ENCODE measurements around the gene OR52I2.

The OR52I2 gene

DNA sequence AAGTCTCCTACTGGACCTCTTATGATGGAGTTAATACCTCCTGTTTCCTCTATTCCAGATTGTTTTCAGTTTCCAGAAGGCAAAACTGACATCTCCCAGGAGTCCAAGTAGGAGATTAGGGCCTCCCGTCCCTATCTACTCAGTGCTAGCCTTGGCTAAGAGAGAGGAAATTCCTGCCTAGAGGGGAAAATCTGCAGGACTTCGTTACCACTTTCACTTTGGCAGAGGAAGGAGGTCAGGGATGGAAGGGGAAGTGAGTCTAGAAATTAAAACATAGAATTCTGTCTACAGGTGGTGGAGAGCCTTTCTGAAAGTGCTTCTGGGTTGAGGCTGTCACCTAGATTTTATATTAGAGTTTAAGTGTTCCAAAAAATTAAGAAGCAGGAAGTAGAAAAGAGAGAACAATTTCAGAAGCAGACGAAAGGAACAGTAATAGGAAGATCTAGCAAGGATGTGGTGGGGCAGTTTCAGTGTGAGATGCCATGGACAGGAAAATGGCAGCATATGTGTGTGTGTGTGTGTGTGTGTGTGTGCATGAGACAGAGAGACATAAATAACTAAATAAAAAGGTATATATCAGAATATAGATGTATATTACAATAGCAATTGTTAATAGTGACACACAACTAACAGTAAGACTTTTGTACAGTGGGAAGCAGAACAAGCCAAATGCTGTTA, 28.9 kb downstream of the OR52I2 start:
- DNase-seq: peak; percentile 0

DNA sequence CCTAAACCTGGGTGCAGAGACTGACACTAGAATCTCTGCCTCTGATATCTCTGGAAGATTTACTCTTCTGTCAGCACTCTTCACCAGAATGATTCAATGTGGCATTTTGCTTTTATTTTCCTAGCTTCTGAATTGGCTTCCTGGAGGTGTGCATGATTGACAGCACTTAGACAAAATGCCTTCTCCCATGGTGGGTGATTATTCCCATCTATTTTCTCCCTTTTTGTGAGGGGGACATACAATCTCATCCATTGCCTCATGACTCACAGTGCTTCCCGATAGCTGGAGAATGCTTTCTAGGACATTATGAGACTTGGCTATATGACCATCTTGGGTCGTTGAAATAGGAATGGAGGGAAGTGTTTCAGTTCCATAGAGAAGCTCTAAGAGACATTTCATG, 30.4 kb downstream of the OR52I2 start:
- DNase-seq: no peak

DNA sequence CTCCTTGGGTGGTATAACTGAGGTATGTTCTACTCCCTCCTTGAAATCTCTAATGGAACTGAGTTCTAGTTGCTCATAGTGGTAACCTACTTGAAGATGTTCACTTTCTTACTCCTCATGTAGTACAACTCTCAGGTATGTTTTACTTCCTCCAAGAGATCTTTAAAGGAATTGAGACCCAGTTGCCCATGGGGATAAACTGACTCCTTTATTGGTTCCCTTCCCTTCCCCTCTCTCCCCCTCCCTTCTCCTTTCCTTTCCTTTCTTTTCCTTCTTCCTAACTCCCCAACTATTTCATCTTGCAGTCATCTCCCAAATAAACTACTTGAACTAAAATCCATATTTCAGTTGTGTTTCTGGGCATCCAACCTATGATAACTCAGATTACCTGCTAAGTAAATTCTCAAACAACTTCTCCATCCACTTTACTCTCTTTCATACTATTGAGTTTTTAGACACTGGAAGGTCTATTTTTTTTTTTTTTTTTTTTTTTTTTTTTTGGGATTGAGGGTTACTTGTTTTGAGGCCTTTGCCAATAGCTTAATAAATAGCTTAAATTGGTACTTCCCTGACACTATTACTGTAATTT, 34.4 kb downstream of the OR52I2 start:
- no peak for DNase-seq

DNA sequence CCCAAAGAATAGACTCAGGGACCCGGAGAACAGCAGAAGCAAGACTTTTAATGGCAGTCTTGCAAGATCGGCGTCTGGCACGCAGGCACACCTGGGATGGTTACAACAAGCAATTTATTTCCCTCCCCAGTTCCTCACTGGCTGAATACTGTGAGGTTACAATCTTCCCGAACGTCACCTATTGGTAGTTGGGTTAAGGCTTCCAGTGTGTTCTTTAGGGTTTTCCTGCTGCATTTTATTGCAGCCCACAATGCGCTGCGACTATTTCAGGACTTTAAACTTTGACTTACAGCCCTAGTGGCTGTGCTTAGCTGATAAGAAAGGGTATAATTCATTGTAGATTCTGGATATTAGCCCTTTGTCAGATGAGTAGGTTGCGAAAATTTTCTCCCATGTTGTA, 38.0 kb downstream of the OR52I2 start:
- no peak for DNase-seq

DNA sequence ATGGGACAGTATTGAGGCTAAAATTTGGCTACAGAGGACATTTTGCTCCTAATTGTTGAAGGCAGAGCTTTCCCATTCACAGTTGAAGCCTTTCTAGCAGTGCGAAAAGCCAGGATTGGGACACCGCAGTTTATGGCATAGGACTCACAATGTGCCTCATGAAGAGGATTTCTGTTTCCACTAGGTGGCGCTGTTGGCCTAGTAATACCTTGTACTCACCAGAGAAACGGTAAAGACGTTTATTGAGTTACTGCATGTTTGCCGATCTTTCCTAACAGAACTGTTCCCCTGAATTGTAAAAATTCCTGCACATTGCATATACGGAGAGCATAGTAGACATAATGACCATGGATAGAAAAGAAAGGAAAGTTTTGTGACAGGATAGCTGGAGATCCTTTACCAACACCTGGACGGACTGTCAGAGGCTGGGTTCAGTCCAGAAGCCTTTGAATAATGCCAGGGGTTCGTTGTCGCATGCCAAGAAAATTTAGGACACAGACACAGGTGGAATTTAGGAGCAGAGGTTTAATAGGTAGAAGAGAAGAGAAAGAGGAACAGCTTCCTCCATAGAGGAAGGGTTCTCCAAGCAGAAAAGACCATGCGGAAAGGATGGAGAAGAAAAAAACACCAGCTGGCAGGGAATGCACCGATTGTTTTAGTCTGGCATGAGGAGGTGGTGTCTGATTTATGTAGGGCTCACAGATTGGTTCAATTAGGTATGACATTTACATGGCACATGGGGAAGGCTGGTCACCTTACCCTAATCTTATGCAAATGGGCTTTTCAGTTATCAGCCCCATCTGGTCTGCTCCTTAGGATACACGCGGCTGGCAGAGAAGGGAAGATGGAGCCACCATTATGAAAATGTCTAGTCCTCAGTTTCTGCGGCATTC, 44.9 kb downstream of the OR52I2 start:
- peak; percentile 11 for DNase-seq

DNA sequence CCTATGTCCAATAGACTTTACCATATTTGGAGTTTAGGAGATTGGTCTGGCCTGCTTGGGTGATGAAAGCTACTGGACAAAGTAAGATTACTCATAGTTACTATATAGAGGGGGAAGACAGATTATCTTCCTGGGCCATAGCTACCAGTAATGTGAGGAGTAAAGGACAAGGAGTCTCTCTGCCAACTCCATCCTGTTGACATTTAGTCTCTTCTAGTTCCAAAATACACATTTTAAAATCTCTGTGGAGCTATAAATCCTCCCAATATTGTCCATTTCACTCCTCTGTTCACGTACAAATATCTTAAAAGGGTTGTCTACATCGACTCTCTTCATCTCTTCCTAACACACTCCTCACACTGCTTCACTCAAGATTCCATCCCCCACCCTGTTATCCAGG, 54.6 kb downstream of the OR52I2 start:
- no peak for DNase-seq

DNA sequence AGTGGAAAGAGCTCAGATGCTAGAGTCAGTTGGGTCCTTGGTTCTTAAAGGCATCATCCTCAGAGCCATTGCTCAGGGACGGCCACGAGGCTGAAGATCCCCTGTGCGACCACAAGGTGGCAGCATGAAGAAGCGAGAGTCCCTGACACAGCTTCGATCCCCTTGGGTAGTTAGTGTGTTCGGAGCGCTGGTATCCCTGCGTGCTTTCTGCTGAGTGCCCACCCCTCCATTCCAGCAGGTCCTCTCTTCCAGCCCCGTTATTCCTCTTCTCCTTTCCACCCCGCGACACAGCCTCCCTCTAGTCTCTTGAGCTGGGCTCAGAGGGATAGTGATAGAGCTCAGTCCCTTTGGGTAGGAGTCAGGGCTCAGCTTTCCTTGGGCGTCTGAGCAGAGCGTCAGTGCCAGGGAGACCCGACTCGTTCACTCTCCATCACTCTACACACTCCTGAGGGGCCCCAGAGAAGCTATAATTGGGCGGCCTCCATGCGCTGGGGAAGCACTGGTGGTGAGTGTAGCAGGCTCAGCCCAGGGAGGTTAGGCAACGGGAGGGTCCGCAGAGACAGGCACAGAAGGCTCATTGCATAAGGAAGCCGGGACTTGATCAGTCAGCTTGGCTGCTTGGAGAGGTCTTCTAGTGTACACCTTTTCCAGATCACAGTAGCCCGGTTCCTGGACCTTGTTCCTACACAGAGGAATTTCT, 55.6 kb downstream of the OR52I2 start, which contains the start of gene OR51D1:
TSS of gene OR51D1 (plus strand) at position 516 of the 700 bp plus-strand sequence. CDS start 2,314 bp downstream, outside the sequence.
- DNase-seq: peak; percentile 57

DNA sequence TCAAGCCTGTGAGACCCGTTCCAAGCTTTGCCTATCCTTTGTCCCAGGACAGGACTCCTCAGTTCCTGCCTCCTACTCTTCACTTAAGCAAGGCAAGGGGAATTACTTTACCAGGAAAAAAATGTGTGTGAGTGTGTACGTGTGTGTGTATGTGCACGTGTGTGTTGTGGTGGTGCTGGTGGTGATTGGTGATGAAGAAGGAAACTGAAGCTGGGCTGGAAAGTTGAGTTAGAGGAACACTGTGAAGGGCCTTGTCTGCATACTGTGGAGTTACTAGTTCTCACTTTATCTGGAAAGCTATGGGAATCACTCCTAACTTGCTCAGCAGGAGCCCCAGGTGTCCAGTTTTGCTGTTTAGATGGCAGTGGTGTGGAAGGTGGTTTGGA, 56.1 kb downstream of the OR52I2 start:
- no peak for DNase-seq

DNA sequence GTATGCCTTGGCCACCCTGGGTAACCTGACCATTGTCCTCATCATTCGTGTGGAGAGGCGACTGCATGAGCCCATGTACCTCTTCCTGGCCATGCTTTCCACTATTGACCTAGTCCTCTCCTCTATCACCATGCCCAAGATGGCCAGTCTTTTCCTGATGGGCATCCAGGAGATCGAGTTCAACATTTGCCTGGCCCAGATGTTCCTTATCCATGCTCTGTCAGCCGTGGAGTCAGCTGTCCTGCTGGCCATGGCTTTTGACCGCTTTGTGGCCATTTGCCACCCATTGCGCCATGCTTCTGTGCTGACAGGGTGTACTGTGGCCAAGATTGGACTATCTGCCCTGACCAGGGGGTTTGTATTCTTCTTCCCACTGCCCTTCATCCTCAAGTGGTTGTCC, 58.4 kb downstream of the OR52I2 start:
- DNase-seq: no peak

DNA sequence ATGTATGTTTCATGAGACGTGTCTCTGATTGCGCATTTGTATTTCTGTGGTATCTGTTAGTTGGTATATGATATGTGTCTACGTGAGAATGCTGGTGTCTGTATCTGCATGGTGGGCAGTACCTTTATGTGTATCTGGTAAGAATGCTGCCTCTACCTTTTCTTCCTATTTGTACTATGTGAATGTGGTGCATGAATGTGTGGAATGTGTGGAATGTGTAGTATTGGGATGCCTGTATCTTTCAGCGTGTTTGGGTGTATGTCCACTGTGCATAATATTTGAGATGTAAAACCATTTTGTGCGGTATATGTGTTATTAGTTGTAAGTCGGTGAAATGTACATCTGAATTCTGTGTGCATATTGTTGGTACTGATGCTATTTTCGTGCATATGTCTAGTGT, 60.0 kb downstream of the OR52I2 start:
- no peak for DNase-seq

DNA sequence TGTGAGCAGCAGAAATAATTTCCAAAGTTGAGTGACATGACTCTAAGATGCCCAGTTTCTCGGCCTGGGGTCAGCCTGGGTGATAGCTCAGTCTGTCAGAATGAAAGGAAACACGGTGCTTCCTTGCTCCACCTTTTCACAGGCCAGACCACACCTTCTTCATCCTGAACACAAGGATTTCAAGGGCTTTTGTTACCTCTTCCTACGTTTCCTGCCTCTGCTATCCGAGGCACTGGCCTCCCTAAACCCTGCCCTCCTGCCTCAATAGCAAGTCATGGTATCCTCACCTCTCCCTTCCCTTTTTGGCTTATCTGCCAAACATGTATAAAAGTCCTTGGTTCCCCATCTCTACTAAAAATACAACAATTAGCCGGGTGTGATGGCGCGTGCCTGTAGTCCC, 60.5 kb downstream of the OR52I2 start:
- DNase-seq: no peak

Data from stimulated activated naive CD4-positive, alpha-beta T cell treated with Interleukin-2 at 50 U/mL for 16 hours (primary cell).